Measurements from ENCODE around the gene E2F6.

The E2F6 gene

GRCh38 chr2:11438555-11439080 lies 27.3 kb downstream of the E2F6 start:
- TF ChIP-seq, protein P1, sequence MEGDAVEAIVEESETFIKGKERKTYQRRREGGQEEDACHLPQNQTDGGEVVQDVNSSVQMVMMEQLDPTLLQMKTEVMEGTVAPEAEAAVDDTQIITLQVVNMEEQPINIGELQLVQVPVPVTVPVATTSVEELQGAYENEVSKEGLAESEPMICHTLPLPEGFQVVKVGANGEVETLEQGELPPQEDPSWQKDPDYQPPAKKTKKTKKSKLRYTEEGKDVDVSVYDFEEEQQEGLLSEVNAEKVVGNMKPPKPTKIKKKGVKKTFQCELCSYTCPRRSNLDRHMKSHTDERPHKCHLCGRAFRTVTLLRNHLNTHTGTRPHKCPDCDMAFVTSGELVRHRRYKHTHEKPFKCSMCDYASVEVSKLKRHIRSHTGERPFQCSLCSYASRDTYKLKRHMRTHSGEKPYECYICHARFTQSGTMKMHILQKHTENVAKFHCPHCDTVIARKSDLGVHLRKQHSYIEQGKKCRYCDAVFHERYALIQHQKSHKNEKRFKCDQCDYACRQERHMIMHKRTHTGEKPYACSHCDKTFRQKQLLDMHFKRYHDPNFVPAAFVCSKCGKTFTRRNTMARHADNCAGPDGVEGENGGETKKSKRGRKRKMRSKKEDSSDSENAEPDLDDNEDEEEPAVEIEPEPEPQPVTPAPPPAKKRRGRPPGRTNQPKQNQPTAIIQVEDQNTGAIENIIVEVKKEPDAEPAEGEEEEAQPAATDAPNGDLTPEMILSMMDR (IDR thresholded peaks at IDR 0.05; ENCODE audit: borderline replicate concordance, insufficient read depth, low read depth, low read length) = no peak
- H3K4me3 ChIP-seq (ENCODE audit: low read depth, low read length) = no peak overlapping the region

DNA sequence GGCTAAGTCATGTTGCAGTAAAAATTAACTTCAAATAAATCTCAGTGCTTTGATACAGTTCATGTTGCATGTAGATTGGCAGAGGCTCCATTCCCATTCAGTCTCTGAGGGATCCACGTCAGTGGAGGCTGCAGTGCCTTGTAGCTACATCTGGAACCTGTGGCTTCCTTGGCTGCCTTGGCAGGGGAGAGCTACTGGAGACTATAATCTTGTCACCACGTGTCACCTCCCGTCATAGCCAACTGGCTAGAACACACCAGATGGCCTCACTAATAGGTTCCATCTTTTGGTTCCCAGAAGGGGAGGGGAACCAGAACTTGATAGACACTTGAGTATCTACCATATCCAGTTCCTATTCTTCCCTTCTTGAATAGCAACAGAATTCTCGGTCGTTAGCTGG lies 28.4 kb downstream of the E2F6 start:
- no peak overlapping the region for H3K4me3 ChIP-seq (ENCODE audit: low read depth, low read length)
- TF ChIP-seq, protein P1 (IDR thresholded peaks at IDR 0.05; ENCODE audit: borderline replicate concordance, insufficient read depth, low read depth, low read length) = no peak

DNA sequence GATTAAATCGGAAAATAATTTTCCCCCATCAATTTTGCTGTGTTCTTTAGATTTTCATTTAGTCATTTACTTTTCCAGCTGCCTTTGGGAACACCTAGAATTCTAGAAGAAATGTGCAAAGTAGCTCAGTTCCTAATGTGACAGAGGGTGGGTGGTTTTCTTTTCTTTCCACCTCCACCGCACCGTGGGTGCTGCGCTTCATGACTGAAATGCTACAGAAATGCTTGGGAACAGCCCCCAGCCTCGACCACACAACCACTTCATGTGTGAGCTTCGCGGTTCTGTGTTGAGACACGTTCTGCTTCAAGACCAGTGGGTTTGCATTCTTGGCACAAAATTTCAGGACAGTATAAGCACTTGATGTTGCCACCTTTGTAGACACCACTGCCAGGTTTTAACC lies 30.9 kb downstream of the E2F6 start:
- TF ChIP-seq, protein P1 (IDR thresholded peaks at IDR 0.05; ENCODE audit: borderline replicate concordance, insufficient read depth, low read depth, low read length) = no peak

DNA sequence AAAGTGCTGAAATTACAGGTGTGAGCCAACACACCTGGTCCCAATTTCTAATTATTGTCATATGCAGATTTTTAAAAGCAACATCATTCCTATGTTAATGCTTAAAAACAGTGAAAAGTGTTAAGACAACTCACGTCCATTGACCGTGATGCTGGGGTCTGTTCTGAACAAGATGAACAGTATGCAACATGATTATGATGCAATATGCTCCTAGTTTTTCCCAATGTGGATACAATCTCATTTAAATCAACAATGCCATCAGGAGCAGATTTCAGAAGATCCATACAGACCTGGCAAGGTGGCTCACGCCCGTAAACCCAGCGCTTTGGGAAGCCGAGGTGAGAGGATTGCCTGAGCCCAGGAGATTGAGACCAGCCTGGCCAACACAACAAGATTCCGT lies 31.5 kb downstream of the E2F6 start:
- TF ChIP-seq, protein P1 (IDR thresholded peaks at IDR 0.05; ENCODE audit: borderline replicate concordance, insufficient read depth, low read depth, low read length) = no peak
- no peak overlapping the region for H3K4me3 ChIP-seq (ENCODE audit: low read depth, low read length)

More for the DNA sequence above, 30.9 kb downstream of the E2F6 start:
- H3K4me3 ChIP-seq (ENCODE audit: low read depth, low read length) = no peak overlapping the region

DNA sequence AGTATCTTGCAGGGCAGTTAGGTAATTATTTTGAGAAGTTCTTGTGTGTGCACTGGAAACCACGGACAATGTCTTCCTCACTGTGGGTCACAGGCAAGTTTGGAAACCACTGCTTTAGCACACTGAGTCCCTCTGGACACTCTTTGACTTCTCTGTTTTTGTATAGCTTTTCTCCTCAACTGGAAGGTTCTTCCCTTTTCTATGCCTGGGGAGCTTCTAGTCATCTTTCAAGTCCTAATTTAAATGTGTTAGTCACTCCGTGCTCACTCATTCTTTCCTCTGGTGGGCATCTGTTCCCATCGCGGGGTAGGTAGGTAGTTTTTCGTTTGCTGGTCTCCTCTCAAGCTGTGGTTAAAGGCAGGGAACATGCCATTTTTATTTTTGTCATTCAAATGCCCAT lies 32.1 kb downstream of the E2F6 start:
- no peak overlapping the region for H3K4me3 ChIP-seq (ENCODE audit: low read depth, low read length)

DNA sequence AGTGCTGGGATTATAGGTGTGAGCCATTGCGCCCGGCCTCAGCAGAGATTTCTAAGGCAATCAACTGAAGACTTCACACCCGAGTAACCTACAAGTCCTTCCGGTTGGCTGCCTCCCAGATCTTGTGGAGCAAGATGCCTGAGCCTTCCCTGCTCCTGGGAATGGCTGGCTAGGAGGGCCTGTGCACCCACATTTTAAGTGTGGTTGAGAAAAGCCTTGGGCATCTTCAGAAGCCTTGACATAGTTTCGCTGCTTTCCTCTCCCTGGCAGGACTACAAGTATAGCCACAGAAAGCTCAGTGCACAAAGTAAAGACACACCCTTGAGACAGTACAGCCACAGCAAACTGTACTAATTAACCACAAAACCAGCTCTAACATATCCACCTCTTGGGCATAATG lies 35.2 kb downstream of the E2F6 start:
- TF ChIP-seq, protein P1 (IDR thresholded peaks at IDR 0.05; ENCODE audit: borderline replicate concordance, insufficient read depth, low read depth, low read length) = no peak

More for the DNA sequence above, 32.1 kb downstream of the E2F6 start:
- TF ChIP-seq, protein P1 (IDR thresholded peaks at IDR 0.05; ENCODE audit: borderline replicate concordance, insufficient read depth, low read depth, low read length) = no peak

GRCh38 chr2:11427224-11427623 lies 38.7 kb downstream of the E2F6 start:
- TF ChIP-seq, protein P1 (IDR thresholded peaks at IDR 0.05; ENCODE audit: borderline replicate concordance, insufficient read depth, low read depth, low read length) = no peak
- no peak overlapping the region for H3K4me3 ChIP-seq (ENCODE audit: low read depth, low read length)

More for the DNA sequence above, 35.2 kb downstream of the E2F6 start:
- H3K4me3 ChIP-seq (ENCODE audit: low read depth, low read length) = no peak overlapping the region
